ENCODE data around the gene HOXD1. TPM values are rescaled to one million over a fixed set of nuclear protein-coding genes. Genes with fewer than 3 reads are reported as not detected.
A peak's percentile ranks its signal among the peaks of the same experiment; 100 is the strongest.

HOXD1 gene
- polyA plus RNA-seq, 1 of the 3 experiments (the other 2 are of a cell fraction) = not detected

- H3K36me3 ChIP-seq (replicated peaks in 1 of 2; ENCODE audit: control insufficient read depth in 1 of 2, insufficient read depth in 2 of 2, low read length in 1 of 2) = peaks cover 0 to 18% of the 10 kb centered on the region in 2 experiments
- ChIA-PET CTCF (interaction anchor here (1.0 to 6.2 kb wide), 5 partner anchors 11 to 991 kb away, joined by 3 to 53 read pairs (median 4); no protein-coding TSS in a partner anchor), POLR2A (interaction anchor here (1.4 to 2.3 kb wide), 3 partner anchors 19 to 297 kb away, joined by 4 to 9 read pairs (median 5); no protein-coding TSS in a partner anchor)
- peak overlapping the region in 1 of 2 experiments; percentile 89; a peak in 2 of 4 replicates for H3K27ac ChIP-seq (ENCODE audit: low read depth in 2 of 2, low read length in 1 of 2)
- H3K27me3 ChIP-seq (ENCODE audit: insufficient read depth) = no peaks in the 10 kb centered on the region
- no peak overlapping the region for H3K9ac ChIP-seq
- H3K79me2 ChIP-seq (ENCODE audit: insufficient read depth) = no peaks in the 10 kb centered on the region
- H3K4me3 ChIP-seq (ENCODE audit: low read depth in 2 of 2, low read length in 1 of 2) = peak overlapping the region; percentile 54 to 71; a peak in 3 of 4 replicates
- no peaks in the 10 kb centered on the region for H4K20me1 ChIP-seq (ENCODE audit: insufficient read depth)
- H3K4me1 ChIP-seq (ENCODE audit: control insufficient read depth in 1 of 2, insufficient read depth in 2 of 2, low read depth in 1 of 2, low read length in 1 of 2) = peaks cover 0 to 8% of the 10 kb centered on the region in 2 experiments; a peak in 2 of 4 replicates
- peak overlapping the region; percentile 81 for H3K4me2 ChIP-seq
- peak overlapping the region; percentile 86; the same call in 1 of the 2 replicates for H2AFZ ChIP-seq (ENCODE audit: low read depth)
- H3F3A ChIP-seq (replicated peaks; ENCODE audit: insufficient read depth) = no peaks in the 10 kb centered on the region
- no peaks in the 10 kb centered on the region for H3K9me3 ChIP-seq
- 24% methylated on average over 18 of the region's 22 CpGs for WGBS (ENCODE audit: low lambda C conversion rate)
- DNase-seq = peak; percentile 86
- no peak for TF ChIP-seq TAF1 (IDR thresholded peaks at IDR 0.05; ENCODE audit: borderline replicate concordance, low read depth, low read length)
- TF ChIP-seq SMC3 (IDR thresholded peaks at IDR 0.05; ENCODE audit: low read depth, low read length) = no peak
- no peak for TF ChIP-seq MAX (IDR thresholded peaks at IDR 0.05; ENCODE audit: low read depth)
- no peak for TF ChIP-seq USF2 (IDR thresholded peaks at IDR 0.05; ENCODE audit: borderline replicate concordance, low read depth, low read length)
- TF ChIP-seq JUND (IDR thresholded peaks at IDR 0.05) = no peak
- no peak for TF ChIP-seq EP300 (IDR thresholded peaks at IDR 0.05; ENCODE audit: borderline replicate concordance in 1 of 2, low read depth in 1 of 2, low read length in 1 of 2)
- TF ChIP-seq MXI1 (IDR thresholded peaks at IDR 0.05; ENCODE audit: low read depth, low read length) = no peak
- TF ChIP-seq FOXM1 (IDR thresholded peaks at IDR 0.05; ENCODE audit: low read depth) = no peak
- TF ChIP-seq CHD2 (IDR thresholded peaks at IDR 0.05; ENCODE audit: low read length, partially characterized antibody) = no peak
- TF ChIP-seq SIN3A (IDR thresholded peaks at IDR 0.05; ENCODE audit: borderline replicate concordance, low read depth, low read length) = no peak
- TF ChIP-seq NRF1 (IDR thresholded peaks at IDR 0.05; ENCODE audit: low read depth, low read length) = no peak
- no peak for TF ChIP-seq GABPA (IDR thresholded peaks at IDR 0.05; ENCODE audit: low read depth)
- no peak for TF ChIP-seq ZBTB33 (IDR thresholded peaks at IDR 0.05; ENCODE audit: borderline replicate concordance, low read depth)
- no peak for TF ChIP-seq USF1 (IDR thresholded peaks at IDR 0.05; ENCODE audit: borderline replicate concordance, low read depth)
- TF ChIP-seq NFIC (IDR thresholded peaks at IDR 0.05; ENCODE audit: borderline replicate concordance) = no peak
- TF ChIP-seq PBX3 (IDR thresholded peaks at IDR 0.05) = no peak
- TF ChIP-seq MEF2A (IDR thresholded peaks at IDR 0.05; ENCODE audit: borderline replicate concordance, low read depth) = no peak
- no peak for TF ChIP-seq IRF3 (IDR thresholded peaks at IDR 0.05; ENCODE audit: low read depth, low read length)
- no peaks in the 10 kb centered on the region for H3K9me2 ChIP-seq
These were observed 30.3 kb upstream of the HOXD1 start for GRCh38 chr2:176158186-176158591.

Data from SK-N-SH (cell line).